AG09319 (cell line): ENCODE data around the gene SLC66A2.

Experiments used
- DNase-seq: peaks from one replicate; pipeline ENCODE4 v3.0.0-alpha.2; 2010; ENCODE audit warnings: low read depth; ENCODE audit errors: extremely low read depth
- CTCF ChIP-seq: IDR thresholded peaks from 2 replicates; pipeline ENCODE4 v1.5.1; 2011; ENCODE audit warnings: low read depth, mild to moderate bottlenecking, inconsistent platforms, low read length, moderate library complexity

The SLC66A2 gene

GRCh38 chr18:79906706-79907105 lies 44.7 kb downstream of the SLC66A2 start:
- no peak for TF ChIP-seq CTCF
- DNase-seq = no peak

GRCh38 chr18:79905993-79906392 lies 45.5 kb downstream of the SLC66A2 start:
- no peak for DNase-seq
- no peak for TF ChIP-seq CTCF

- no peak for DNase-seq
- no peak for TF ChIP-seq CTCF
Measured at GRCh38 chr18:79905389-79905911, 46.0 kb downstream of the SLC66A2 start.

- TF ChIP-seq CTCF = no peak
- DNase-seq = no peak
Measured at GRCh38 chr18:79904357-79905147, 46.9 kb downstream of the SLC66A2 start.

GRCh38 chr18:79903787-79904356 lies 47.6 kb downstream of the SLC66A2 start:
- DNase-seq = no peak
- TF ChIP-seq CTCF = no peak

- TF ChIP-seq CTCF = no peak
- DNase-seq = no peak
Measured at GRCh38 chr18:79903071-79903635, 48.3 kb downstream of the SLC66A2 start.

- TF ChIP-seq CTCF = no peak
- DNase-seq = no peak
Measured at GRCh38 chr18:79902640-79903039, 48.8 kb downstream of the SLC66A2 start.
